ENCODE measurements around the gene C17orf114.

Gene C17orf114

GRCh38 chr17:4764595-4764994, 37.5 kb downstream of the C17orf114 start (continued):
- TF ChIP-seq ZBTB49 (tag by site-specific recombination; IDR thresholded peaks at IDR 0.05; ENCODE audit: low read depth): no peak

DNA sequence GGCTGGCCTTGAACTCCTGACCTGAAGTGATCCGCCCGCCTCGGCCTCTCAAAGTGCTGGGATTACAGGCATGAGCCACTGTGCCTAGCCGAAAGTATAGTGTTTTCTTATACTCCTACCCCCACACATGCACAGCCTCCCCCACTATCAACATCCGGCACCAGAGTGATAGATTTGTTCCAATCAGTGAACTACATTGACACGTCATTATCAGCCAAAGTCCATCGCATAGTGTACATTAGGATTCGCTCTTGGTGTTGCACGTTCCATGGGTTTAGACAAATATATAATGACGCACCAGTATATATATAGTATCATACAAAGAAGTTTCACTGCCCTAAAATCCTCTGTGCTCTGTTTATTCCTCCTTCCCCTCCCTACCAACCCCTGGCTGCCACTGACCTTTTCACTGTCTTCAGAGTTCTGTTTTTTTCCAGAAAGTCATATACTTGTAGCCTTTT, 42.3 kb downstream of the C17orf114 start:
- POLR2A ChIA-PET: no interaction called here
- CTCF ChIA-PET: no interaction called here
- H3K4me1 ChIP-seq (ENCODE audit: control insufficient read depth, insufficient read depth, low read length): no peaks in the 10 kb centered on the region
- H3K27ac ChIP-seq (ENCODE audit: extremely low read depth, low read depth, low read length): no peak overlapping the region
- H3K9me3 ChIP-seq (ENCODE audit: control insufficient read depth, insufficient read depth, low read depth, low read length): no peaks in the 10 kb centered on the region
- no peak overlapping the region for H3K4me3 ChIP-seq (ENCODE audit: low read depth, low read length)
- H3K36me3 ChIP-seq (ENCODE audit: control insufficient read depth in 2 of 2, insufficient read depth in 1 of 2, low read length in 2 of 2): no peaks in the 10 kb centered on the region
- no peak for TF ChIP-seq ZNF768 (tag by site-specific recombination; IDR thresholded peaks at IDR 0.05)
- TF ChIP-seq ZBTB17 (tag by site-specific recombination; IDR thresholded peaks at IDR 0.05): peak; percentile 23; the same call in 1 of the 2 replicates

- Histone ChIP-seq H3K4me1 (ENCODE audit: control insufficient read depth, insufficient read depth, low read length) (no peaks in the 10 kb centered on the region), H3K36me3 (ENCODE audit: control insufficient read depth in 2 of 2, insufficient read depth in 1 of 2, low read length in 2 of 2) (no peaks in the 10 kb centered on the region), H3K27ac (ENCODE audit: extremely low read depth, low read depth, low read length) (no peak overlapping the region), H3K9me3 (ENCODE audit: control insufficient read depth, insufficient read depth, low read depth, low read length) (no peaks in the 10 kb centered on the region), H3K4me3 (ENCODE audit: low read depth, low read length) (no peak overlapping the region)
- TF ChIP-seq GLI4 (tag by site-specific recombination; IDR thresholded peaks at IDR 0.05): no peak
- no peak for TF ChIP-seq ZNF133 (tag by site-specific recombination; IDR thresholded peaks at IDR 0.05)
- no peak for TF ChIP-seq ZNF423 (tag by site-specific recombination; IDR thresholded peaks at IDR 0.05)
- TF ChIP-seq MEIS1 (CRISPR knock-in tag; IDR thresholded peaks at IDR 0.05; ENCODE audit: borderline replicate concordance): no peak
- TF ChIP-seq, protein P1, sequence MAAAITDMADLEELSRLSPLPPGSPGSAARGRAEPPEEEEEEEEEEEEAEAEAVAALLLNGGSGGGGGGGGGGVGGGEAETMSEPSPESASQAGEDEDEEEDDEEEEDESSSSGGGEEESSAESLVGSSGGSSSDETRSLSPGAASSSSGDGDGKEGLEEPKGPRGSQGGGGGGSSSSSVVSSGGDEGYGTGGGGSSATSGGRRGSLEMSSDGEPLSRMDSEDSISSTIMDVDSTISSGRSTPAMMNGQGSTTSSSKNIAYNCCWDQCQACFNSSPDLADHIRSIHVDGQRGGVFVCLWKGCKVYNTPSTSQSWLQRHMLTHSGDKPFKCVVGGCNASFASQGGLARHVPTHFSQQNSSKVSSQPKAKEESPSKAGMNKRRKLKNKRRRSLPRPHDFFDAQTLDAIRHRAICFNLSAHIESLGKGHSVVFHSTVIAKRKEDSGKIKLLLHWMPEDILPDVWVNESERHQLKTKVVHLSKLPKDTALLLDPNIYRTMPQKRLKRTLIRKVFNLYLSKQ (tag by site-specific recombination; IDR thresholded peaks at IDR 0.05; ENCODE audit: borderline replicate concordance): no peak
- TF ChIP-seq KLF16 (tag by site-specific recombination; IDR thresholded peaks at IDR 0.05): no peak
- no peak for TF ChIP-seq ZNF658 (tag by site-specific recombination; IDR thresholded peaks at IDR 0.05)
- TF ChIP-seq, protein P2, sequence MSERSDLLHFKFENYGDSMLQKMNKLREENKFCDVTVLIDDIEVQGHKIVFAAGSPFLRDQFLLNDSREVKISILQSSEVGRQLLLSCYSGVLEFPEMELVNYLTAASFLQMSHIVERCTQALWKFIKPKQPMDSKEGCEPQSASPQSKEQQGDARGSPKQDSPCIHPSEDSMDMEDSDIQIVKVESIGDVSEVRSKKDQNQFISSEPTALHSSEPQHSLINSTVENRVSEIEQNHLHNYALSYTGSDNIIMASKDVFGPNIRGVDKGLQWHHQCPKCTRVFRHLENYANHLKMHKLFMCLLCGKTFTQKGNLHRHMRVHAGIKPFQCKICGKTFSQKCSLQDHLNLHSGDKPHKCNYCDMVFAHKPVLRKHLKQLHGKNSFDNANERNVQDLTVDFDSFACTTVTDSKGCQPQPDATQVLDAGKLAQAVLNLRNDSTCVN (tag by site-specific recombination; optimal IDR thresholded peaks at IDR 0.05): no peak
- TF ChIP-seq ZNF391 (tag by site-specific recombination; IDR thresholded peaks at IDR 0.05; ENCODE audit: borderline replicate concordance, low read depth): no peak
- TF ChIP-seq ZBTB11 (tag by site-specific recombination; conservative IDR thresholded peaks at IDR 0.05; ENCODE audit: low read depth): no peak
- TF ChIP-seq ZNF37A (tag by site-specific recombination; IDR thresholded peaks at IDR 0.05): no peak
- no peak for TF ChIP-seq ZNF335 (tag by site-specific recombination; conservative IDR thresholded peaks at IDR 0.05)
- CTCF ChIA-PET: interaction anchor here (0.6 kb wide), 1 partner anchor 451 kb away, joined by 3 read pairs; no protein-coding TSS in a partner anchor
- POLR2A ChIA-PET: no interaction called here
These were observed 48.7 kb downstream of the C17orf114 start for GRCh38 chr17:4753392-4753791.

Measured in HEK293 (cell line).